H1 (cell line): ENCODE data around the gene SYNDIG1. TPM values are rescaled to one million over a fixed set of nuclear protein-coding genes. Genes with fewer than 3 reads are reported as not detected.
A peak's percentile ranks its signal among the peaks of the same experiment; 100 is the strongest.

Experiments
- CTCF ChIA-PET: fragments of 300-600 bp; sonication (Branson Sonifier 250); formaldehyde crosslinking; loops from one replicate; lab custom pipeline; 2021; ENCODE audit not compliant: partially characterized antibody; lab: Charles Lee
- POLR2A ChIA-PET: fragments of 300-600 bp; sonication (Branson Sonifier 250); formaldehyde crosslinking; loops from one replicate; lab custom pipeline; 2021; ENCODE audit warnings: inconsistent platforms; ENCODE audit not compliant: partially characterized antibody; lab: Charles Lee
- DNase-seq, 2 experiments: peaks; one replicate each; pipeline versions ENCODE4 v3.0.0 to v3.0.0-alpha.2; 2010 to 2022; ENCODE audit warnings: low spot score in 2 of 2, low read depth in 1 of 2, mixed read lengths in 1 of 2
- FAIRE-seq: peaks from 2 replicates; lab custom pipeline; 2011; peaks lifted over from hg19 to GRCh38; lab: Jason Lieb, UNC
- H2AFZ ChIP-seq: 2 replicates; pipeline ENCODE4 v1.8.1; 2012; ENCODE audit warnings: low read length, inconsistent platforms
- H2AK5ac ChIP-seq: 2 replicates; pipeline ENCODE4 v1.6.1; 2013; ENCODE audit warnings: low read depth, low read length
- H2BK120ac ChIP-seq: replicated peaks from 2 replicates; pipeline ENCODE3; 2013; ENCODE audit warnings: low read depth, low read length, inconsistent platforms
- H2BK12ac ChIP-seq: 2 replicates; pipeline ENCODE4 v1.6.1; 2013; ENCODE audit warnings: low read depth, low read length
- H2BK15ac ChIP-seq: 2 replicates; pipeline ENCODE4 v1.6.1; 2013; ENCODE audit warnings: low read length
- H2BK20ac ChIP-seq: 2 replicates; pipeline ENCODE4 v1.6.1; 2013; ENCODE audit warnings: low read length
- H2BK5ac ChIP-seq: 2 replicates; pipeline ENCODE4 v1.6.1; 2013; ENCODE audit warnings: low read depth, low read length
- H3K14ac ChIP-seq: 2 replicates; pipeline ENCODE4 v1.6.1; 2013; ENCODE audit warnings: inconsistent platforms; ENCODE audit not compliant: insufficient read length
- H3K18ac ChIP-seq: 2 replicates; pipeline ENCODE4 v1.6.1; 2013; ENCODE audit warnings: low read length; ENCODE audit errors: extremely low read depth
- H3K23ac ChIP-seq: 2 replicates; pipeline ENCODE4 v1.6.1; 2013; ENCODE audit warnings: inconsistent platforms; ENCODE audit not compliant: insufficient read length
- H3K23me2 ChIP-seq: 2 replicates; pipeline ENCODE4 v1.6.1; 2013; ENCODE audit warnings: low read depth, low read length
- H3K27ac ChIP-seq: 2 replicates; pipeline ENCODE4 v1.6.1; 2011; ENCODE audit warnings: low read depth, low read length, inconsistent platforms
- H3K27me3 ChIP-seq, 4 experiments: replicated peaks in 1 of 4; 1 replicate in 1 of 4; 2 replicates in 3 of 4; pipeline versions ENCODE4 v1.6.1 to v1.8.1; 2011 to 2013; ENCODE audit warnings: low read length in 3 of 4, mild to moderate bottlenecking in 3 of 4, inconsistent platforms in 2 of 4, mixed read lengths in 2 of 4, moderate library complexity in 1 of 4; ENCODE audit not compliant: control insufficient read depth in 3 of 4, insufficient read depth in 3 of 4; ENCODE audit errors: extremely low read depth in 1 of 4
- H3K36me3 ChIP-seq, 4 experiments: 2 replicates each; pipeline versions ENCODE4 v1.6.1 to v1.8.1; 2011 to 2013; ENCODE audit warnings: mild to moderate bottlenecking in 4 of 4, low read length in 3 of 4, moderate library complexity in 2 of 4, control low read depth in 1 of 4, inconsistent platforms in 1 of 4; ENCODE audit not compliant: insufficient read depth in 4 of 4, control insufficient read depth in 2 of 4
- H3K4ac ChIP-seq: replicated peaks from 2 replicates; pipeline ENCODE3; 2013; ENCODE audit warnings: low read length, low read depth, mixed read lengths, inconsistent platforms; ENCODE audit not compliant: insufficient read length
- H3K4me1 ChIP-seq, 4 experiments: replicated peaks in 1 of 4; 1 replicate in 1 of 4; 2 replicates in 3 of 4; pipeline versions ENCODE4 v1.6.1 to v1.8.1; 2011 to 2013; ENCODE audit warnings: low read length in 3 of 4, inconsistent platforms in 2 of 4, mixed read lengths in 1 of 4; ENCODE audit not compliant: insufficient read depth in 4 of 4, control insufficient read depth in 3 of 4
- H3K4me2 ChIP-seq, 2 experiments: 2 replicates each; pipeline versions ENCODE4 v1.6.1 to v1.8.1; 2011 to 2013; ENCODE audit warnings: low read depth in 2 of 2, low read length in 2 of 2, control low read depth in 1 of 2, inconsistent platforms in 1 of 2, mild to moderate bottlenecking in 1 of 2; ENCODE audit not compliant: insufficient read depth in 1 of 2
- H3K4me3 ChIP-seq, 4 experiments: fragments of 200-600, 300-600 bp in 1 of 4; sonication (generic), shearing (Covaris generic), sonication (Bioruptor Twin) in 1 of 4; 2 replicates each; pipeline versions ENCODE4 v1.5.1 to v1.8.1; 2011 to 2016; ENCODE audit warnings: low read length in 4 of 4, low read depth in 3 of 4, control low read depth in 2 of 4, inconsistent platforms in 2 of 4, mild to moderate bottlenecking in 2 of 4, mixed read lengths in 1 of 4, moderate library complexity in 1 of 4; ENCODE audit not compliant: insufficient read depth in 2 of 4; ENCODE audit errors: extremely low read depth in 1 of 4
- H3K56ac ChIP-seq: replicated peaks from 2 replicates; pipeline ENCODE3; 2013; ENCODE audit warnings: low read depth, mild to moderate bottlenecking, mixed read lengths, low read length, inconsistent platforms; ENCODE audit not compliant: insufficient read length
- H3K79me1 ChIP-seq: 2 replicates; pipeline ENCODE4 v1.6.1; 2013; ENCODE audit warnings: low read depth, low read length, control low read depth
- H3K79me2 ChIP-seq, 2 experiments: 2 replicates each; pipeline versions ENCODE4 v1.6.1 to v1.8.1; 2012 to 2013; ENCODE audit warnings: low read length in 2 of 2, mild to moderate bottlenecking in 2 of 2, inconsistent platforms in 1 of 2; ENCODE audit not compliant: insufficient read depth in 2 of 2, control insufficient read depth in 1 of 2
- H3K9ac ChIP-seq, 4 experiments: replicated peaks in 1 of 4; 1 replicate in 1 of 4; 2 replicates in 3 of 4; pipeline versions ENCODE4 v1.6.1 to v1.8.1; 2011 to 2013; ENCODE audit warnings: low read depth in 3 of 4, low read length in 3 of 4, control low read depth in 2 of 4, mild to moderate bottlenecking in 2 of 4, moderate library complexity in 2 of 4, inconsistent platforms in 1 of 4; ENCODE audit errors: extremely low read depth in 1 of 4
- H3K9me3 ChIP-seq, 2 experiments: 2 replicates each; pipeline versions ENCODE4 v1.6.1 to v1.8.1; 2012 to 2013; ENCODE audit warnings: mild to moderate bottlenecking in 2 of 2, moderate library complexity in 2 of 2, control low read depth in 1 of 2, inconsistent platforms in 1 of 2, low read depth in 1 of 2, low read length in 1 of 2, mixed read lengths in 1 of 2; ENCODE audit not compliant: insufficient read depth in 2 of 2
- H4K20me1 ChIP-seq, 2 experiments: replicated peaks in 1 of 2; 2 replicates each; pipeline versions ENCODE3 to v1.8.1; 2011 to 2013; ENCODE audit warnings: inconsistent platforms in 2 of 2, low read length in 2 of 2, mild to moderate bottlenecking in 1 of 2; ENCODE audit not compliant: insufficient read depth in 2 of 2, control insufficient read depth in 1 of 2
- H4K5ac ChIP-seq: 2 replicates; pipeline ENCODE4 v1.6.1; 2013; ENCODE audit warnings: low read length, low read depth, mixed read lengths, inconsistent platforms; ENCODE audit not compliant: insufficient read length
- H4K8ac ChIP-seq: 2 replicates; pipeline ENCODE4 v1.8.0; 2013; ENCODE audit warnings: mild to moderate bottlenecking, moderate library complexity, low read length, inconsistent platforms; ENCODE audit not compliant: insufficient read depth; ENCODE audit errors: extremely low read depth
- H4K91ac ChIP-seq: replicated peaks from 2 replicates; pipeline ENCODE3; 2013; ENCODE audit warnings: low read length, mixed read lengths, inconsistent platforms; ENCODE audit not compliant: insufficient read length
- ASH2L ChIP-seq: fragments of 200-600, 300-600 bp; sonication (generic); IDR thresholded peaks from one replicate; pipeline ENCODE4 v1.7.1; 2017; ENCODE audit warnings: low read length
- FOSL1 ChIP-seq: IDR thresholded peaks from 2 replicates; pipeline ENCODE4 v1.6.1; 2011; ENCODE audit warnings: mild to moderate bottlenecking, low read depth, low read length, moderate library complexity; ENCODE audit not compliant: insufficient read depth
- HDAC6 ChIP-seq: IDR thresholded peaks from one replicate; pipeline ENCODE4 v1.7.1; 2012; ENCODE audit warnings: low read depth, mild to moderate bottlenecking, inconsistent platforms, low read length, moderate library complexity
- JUN ChIP-seq: IDR thresholded peaks from 2 replicates; pipeline ENCODE4 v1.6.1; 2011; ENCODE audit warnings: low read depth, mild to moderate bottlenecking, improper control_type of control experiment, low read length
- JUND ChIP-seq: IDR thresholded peaks from 2 replicates; pipeline ENCODE4 v1.6.1; 2011; ENCODE audit warnings: mild to moderate bottlenecking, improper control_type of control experiment, low read length
- KDM5A ChIP-seq: fragments of 200-600 bp; IDR thresholded peaks from 2 replicates; pipeline ENCODE4 v1.7.1; 2012; ENCODE audit warnings: mild to moderate bottlenecking, low read length, inconsistent platforms, mixed read lengths
- NRF1 ChIP-seq: IDR thresholded peaks from 2 replicates; pipeline ENCODE4 v1.6.1; 2011; ENCODE audit warnings: mild to moderate bottlenecking, low read depth, low read length, improper control_type of control experiment
- POU5F1 ChIP-seq: IDR thresholded peaks from 2 replicates; pipeline ENCODE4 v1.6.1; 2011; ENCODE audit warnings: low read depth, mild to moderate bottlenecking, low read length, moderate library complexity
- RBBP5 ChIP-seq: IDR thresholded peaks from 2 replicates; pipeline ENCODE4 v1.7.1; 2012; ENCODE audit warnings: low read depth, mild to moderate bottlenecking, inconsistent platforms, low read length, moderate library complexity, borderline replicate concordance
- SIN3A ChIP-seq, 2 experiments: IDR thresholded peaks in 1 of 2; conservative IDR thresholded peaks in 1 of 2; 2 replicates each; pipeline ENCODE4 v1.6.1; 2011 to 2012; ENCODE audit warnings: low read length in 2 of 2, improper control_type of control experiment in 1 of 2, low read depth in 1 of 2, mild to moderate bottlenecking in 1 of 2
- TAF7 ChIP-seq: optimal IDR thresholded peaks from 2 replicates; pipeline ENCODE3; 2011; ENCODE audit warnings: low read depth, mild to moderate bottlenecking, inconsistent platforms, low read length, moderate library complexity, borderline replicate concordance
- TEAD4 ChIP-seq: IDR thresholded peaks from 2 replicates; pipeline ENCODE4 v1.6.1; 2012; ENCODE audit warnings: low read depth, low read length, inconsistent platforms, mixed read lengths
- WGBS, 2 experiments: shearing (Covaris generic) in 1 of 2; methylation state at CpG; one replicate each; pipeline versions ENCODE4 v1.1.6 to v1.1.7; 2013 to 2015; ENCODE audit warnings: low lambda C conversion rate in 2 of 2, mixed read lengths in 2 of 2, inconsistent platforms in 1 of 2, low coverage in 1 of 2, missing lambda C conversion rate in 1 of 2; ENCODE audit not compliant: insufficient replicate concordance in 2 of 2, insufficient coverage in 1 of 2, insufficient read length in 1 of 2; ENCODE audit errors: extremely low coverage in 1 of 2, missing lambda C conversion rate in 1 of 2; 5-methylcytosine and 5-hydroxymethylcytosine counted together
- polyA plus RNA-seq, 7 experiments: library from polyadenylated mRNA; depleted of rRNA in 3 of 7; stranded (reverse) in 5 of 7; unstranded in 2 of 7; fragments of >200 nt in 5 of 7; fragments of 200-250 nt in 2 of 7; gene quantifications; 1 replicate in 5 of 7; 2 replicates in 1 of 7; 4 replicates in 1 of 7; pipeline versions ENCODE4 v1.2.1 to v1.2.3, GENCODE V29; 2011 to 2013; ENCODE audit warnings: missing spikeins in 2 of 7, mixed read lengths in 2 of 7
- total RNA-seq: library from RNA; stranded (reverse); fragmentation: NEBNext Ultra II Directional; extraction: Animal tissue kit (Norgen Biotek cat#: 25700); gene quantifications from 2 replicates; pipeline ENCODE4 v1.2.1, GENCODE V29; 2021
- TF ChIP-seq, protein P1 (sequence below): IDR thresholded peaks from 2 replicates; pipeline ENCODE4 v1.6.1; 2011; ENCODE audit warnings: low read length, improper control_type of control experiment

Gene SYNDIG1
- total and polyA plus RNA-seq, 2 of the 8 experiments (the other 6 are each of a cell fraction or from before 2014, with no cell fraction given), result 6.5 to 7.8 TPM

DNA sequence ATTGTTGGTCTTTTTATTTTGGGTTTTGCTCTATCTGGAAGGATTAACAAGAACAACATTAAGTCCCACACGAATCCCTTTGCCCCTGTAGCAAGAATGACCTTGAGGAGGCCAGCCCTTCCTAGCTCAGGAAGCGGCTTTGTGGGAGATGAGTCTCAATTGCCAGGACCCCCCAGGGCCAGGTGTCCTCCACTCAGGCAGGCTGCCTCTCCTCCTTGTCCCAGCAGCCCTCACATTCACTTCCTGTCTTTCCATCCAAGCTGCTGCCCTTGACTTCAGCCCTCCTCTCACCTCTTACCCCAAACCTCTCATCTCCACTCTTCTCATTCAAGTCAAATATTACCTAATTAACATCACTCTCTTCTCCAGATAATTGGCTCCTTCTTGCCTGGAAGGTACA, 22.6 kb upstream of the SYNDIG1 start:
- H3K27me3 ChIP-seq, result no peaks in the 10 kb centered on the region
- ChIA-PET POLR2A (no interaction called here), CTCF (interaction anchor here (1.0 to 1.3 kb wide), 2 partner anchors 15 to 29 kb away, joined by 3 to 4 read pairs; no protein-coding TSS in a partner anchor)
- H3K9ac ChIP-seq, result no peak overlapping the region
- peaks cover 19 to 36% (median 24%) of the 10 kb centered on the region in 4 experiments; a peak in 6 of 7 replicates for H3K4me1 ChIP-seq
- H2BK12ac ChIP-seq, result peak overlapping the region; percentile 11; the same call in 1 of the 2 replicates
- no peaks in the 10 kb centered on the region for H3K79me2 ChIP-seq
- H4K8ac ChIP-seq, result no peak overlapping the region
- H3K56ac ChIP-seq, result no peak overlapping the region
- no peak overlapping the region for H2AFZ ChIP-seq
- H2BK15ac ChIP-seq, result no peak overlapping the region; the same call in 1 of the 2 replicates
- FAIRE-seq (no peak), DNase-seq (no peak)
- H2BK20ac ChIP-seq, result no peak overlapping the region
- H2BK120ac ChIP-seq, result no peak overlapping the region
- H3K4ac ChIP-seq, result no peak overlapping the region
- no peak overlapping the region for H4K5ac ChIP-seq
- H3K14ac ChIP-seq, result no peak overlapping the region
- H3K4me2 ChIP-seq, result no peak overlapping the region
- no peaks in the 10 kb centered on the region; a peak in 1 of 8 replicates for H3K36me3 ChIP-seq
- WGBS, 2 experiments, result 93% methylated on average over 2 of the region's 2 CpGs; no CpG with 5 or more reads in 1 of the 2 experiments
- H2AK5ac ChIP-seq, result no peak overlapping the region
- no peak overlapping the region for H2BK5ac ChIP-seq
- no peak overlapping the region for H3K27ac ChIP-seq
- H3K9me3 ChIP-seq, result no peaks in the 10 kb centered on the region
- H3K18ac ChIP-seq, result no peak overlapping the region
- no peak overlapping the region for H3K23ac ChIP-seq
- H4K20me1 ChIP-seq, result no peaks in the 10 kb centered on the region
- H3K79me1 ChIP-seq, result no peaks in the 10 kb centered on the region
- H3K4me3 ChIP-seq, result no peak overlapping the region
- no peaks in the 10 kb centered on the region for H3K23me2 ChIP-seq
- no peak overlapping the region for H4K91ac ChIP-seq
- TF ChIP-seq JUND (no peak), JUN (no peak), SIN3A (conservative IDR thresholded peaks at IDR 0.05 in 1 of 2, IDR thresholded peaks at IDR 0.05 in 1 of 2; ENCODE audit: low read depth in 1 of 2, low read length in 2 of 2) (no peak), HDAC6 (no peak), TEAD4 (no peak), FOSL1 (no peak), KDM5A (no peak), POU5F1 (no peak), RBBP5 (no peak), NRF1 (no peak), ASH2L (no peak), TAF7 (no peak)
- TF ChIP-seq, protein P1, sequence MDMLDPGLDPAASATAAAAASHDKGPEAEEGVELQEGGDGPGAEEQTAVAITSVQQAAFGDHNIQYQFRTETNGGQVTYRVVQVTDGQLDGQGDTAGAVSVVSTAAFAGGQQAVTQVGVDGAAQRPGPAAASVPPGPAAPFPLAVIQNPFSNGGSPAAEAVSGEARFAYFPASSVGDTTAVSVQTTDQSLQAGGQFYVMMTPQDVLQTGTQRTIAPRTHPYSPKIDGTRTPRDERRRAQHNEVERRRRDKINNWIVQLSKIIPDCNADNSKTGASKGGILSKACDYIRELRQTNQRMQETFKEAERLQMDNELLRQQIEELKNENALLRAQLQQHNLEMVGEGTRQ, result no peak
